HG02571 (cell line): ENCODE measurements around the gene LRRFIP1.
"Not testable (repeated sequence)": the region's sequence is repeated elsewhere in the genome, so short reads cannot be mapped to it uniquely, and the experiment has no call there.

Experiments used
- ATAC-seq: cut with Tn5 transposase; IDR thresholded peaks from one replicate; pipeline ENCODE4 v1.9.1; 2021; ENCODE audit warnings: mild to moderate bottlenecking, moderate library complexity; ENCODE audit not compliant: unreplicated experiment

The LRRFIP1 gene

DNA sequence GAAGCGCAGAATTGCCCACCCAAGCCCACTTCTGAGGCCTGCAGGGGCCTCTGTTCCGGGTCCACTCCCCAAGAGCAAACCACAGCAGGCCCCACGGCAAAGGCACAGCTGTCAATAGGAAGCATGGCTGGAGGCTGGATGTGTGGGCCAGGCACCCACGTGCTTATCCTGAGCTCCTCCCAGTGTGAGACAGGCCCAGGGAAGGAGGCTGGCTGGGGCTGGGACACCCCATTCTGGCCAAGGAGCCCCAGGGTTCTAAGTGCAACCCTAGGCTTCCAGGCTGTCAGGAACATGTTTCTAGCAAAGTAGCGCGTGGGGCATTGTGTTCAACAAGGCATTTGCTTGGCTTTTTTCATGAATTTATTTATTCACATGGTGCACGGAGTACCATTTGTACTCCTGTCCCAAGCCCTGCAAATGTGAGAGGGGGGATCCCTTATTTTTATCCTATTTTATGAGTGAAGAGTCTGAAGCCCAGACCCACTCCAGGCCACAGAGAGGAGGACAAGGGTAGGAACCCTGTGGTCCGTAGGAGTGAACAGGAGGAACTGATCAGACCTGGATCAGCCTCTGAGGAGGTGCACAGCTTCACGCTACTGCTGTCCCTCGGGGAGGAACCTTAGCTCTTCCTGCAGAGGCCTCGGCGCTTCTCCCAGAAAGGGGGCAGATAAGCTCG, 30.7 kb upstream of the LRRFIP1 start:
- no peak for ATAC-seq

DNA sequence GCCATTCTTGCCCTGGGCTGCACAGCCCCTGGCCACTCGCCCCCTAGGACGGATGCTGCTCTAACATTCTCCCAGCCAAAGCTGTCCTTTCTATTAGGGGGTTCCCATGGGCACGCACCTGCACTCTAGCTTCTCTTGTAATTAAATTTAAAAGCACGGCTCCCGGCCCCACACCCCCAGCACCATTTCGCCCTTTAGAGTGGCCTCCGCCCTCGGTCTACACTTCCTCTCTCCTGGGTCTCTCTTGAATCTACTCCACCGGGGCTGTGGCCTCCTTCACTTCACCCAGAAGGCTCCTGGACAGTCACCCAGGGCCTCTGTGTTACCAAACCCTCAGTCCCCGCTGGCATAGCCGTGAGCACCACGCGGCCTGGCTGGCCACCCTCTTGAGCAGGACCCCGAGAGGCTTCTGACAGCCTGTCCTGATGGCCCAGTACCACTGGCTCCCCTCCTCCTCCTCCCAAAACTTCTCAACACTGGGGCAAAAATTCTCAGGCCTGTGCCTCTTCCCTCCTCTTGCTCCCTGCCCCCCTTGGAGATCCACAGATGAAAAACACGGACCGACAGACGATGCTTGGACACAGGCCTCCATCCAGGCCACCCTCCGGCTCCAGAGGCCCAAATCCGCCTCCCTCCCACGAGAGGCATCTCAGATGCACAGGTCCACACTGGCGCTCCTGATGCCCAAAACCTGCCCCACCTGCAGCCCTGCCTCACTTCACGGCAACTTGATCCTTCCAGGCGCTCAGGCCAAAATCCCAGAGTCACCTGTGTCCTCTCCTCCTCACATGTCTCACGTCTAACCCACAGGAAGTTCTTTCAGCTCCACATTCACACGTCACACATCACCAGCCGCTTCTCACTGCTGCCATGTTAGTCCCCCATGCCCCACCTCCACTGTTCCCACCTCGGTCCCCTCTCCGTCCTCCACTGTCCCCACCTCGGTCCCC, 29.9 kb upstream of the LRRFIP1 start:
- no peak for ATAC-seq

DNA sequence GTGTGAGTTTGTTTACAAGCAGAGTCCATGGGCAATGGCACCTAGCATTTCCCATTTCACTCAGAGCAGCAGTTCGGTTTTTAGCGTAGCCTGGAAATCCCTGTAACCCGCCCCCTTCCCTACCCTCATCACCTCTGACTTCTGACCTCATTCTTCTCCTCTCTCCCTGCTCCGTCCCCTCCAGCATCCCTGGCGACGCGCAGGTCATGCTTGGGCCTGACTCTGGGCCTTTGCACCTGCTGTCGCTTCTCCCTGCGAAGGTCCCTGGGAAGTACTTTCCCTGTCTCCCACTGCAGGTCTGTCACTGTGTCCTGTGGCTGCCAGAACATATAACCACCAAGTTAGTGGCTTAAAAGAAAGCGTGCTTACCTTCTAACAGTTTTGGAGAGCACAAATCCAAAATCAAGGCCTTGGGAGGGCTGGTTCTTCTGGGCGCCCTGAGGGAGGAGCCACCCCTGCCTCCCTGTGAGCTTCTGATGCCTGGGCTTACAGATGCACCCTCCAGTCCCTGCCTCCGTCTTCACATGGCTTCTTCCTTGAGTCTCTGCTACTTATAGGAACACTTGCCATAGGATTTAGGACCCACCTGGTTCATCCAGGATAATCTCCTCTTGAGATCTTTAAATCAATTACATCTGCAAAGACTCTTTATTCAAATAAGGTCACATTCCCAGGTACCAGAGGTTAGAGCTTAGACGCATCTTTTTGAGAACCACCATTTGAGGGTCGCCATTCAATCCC, 28.7 kb upstream of the LRRFIP1 start:
- ATAC-seq, result no peak

DNA sequence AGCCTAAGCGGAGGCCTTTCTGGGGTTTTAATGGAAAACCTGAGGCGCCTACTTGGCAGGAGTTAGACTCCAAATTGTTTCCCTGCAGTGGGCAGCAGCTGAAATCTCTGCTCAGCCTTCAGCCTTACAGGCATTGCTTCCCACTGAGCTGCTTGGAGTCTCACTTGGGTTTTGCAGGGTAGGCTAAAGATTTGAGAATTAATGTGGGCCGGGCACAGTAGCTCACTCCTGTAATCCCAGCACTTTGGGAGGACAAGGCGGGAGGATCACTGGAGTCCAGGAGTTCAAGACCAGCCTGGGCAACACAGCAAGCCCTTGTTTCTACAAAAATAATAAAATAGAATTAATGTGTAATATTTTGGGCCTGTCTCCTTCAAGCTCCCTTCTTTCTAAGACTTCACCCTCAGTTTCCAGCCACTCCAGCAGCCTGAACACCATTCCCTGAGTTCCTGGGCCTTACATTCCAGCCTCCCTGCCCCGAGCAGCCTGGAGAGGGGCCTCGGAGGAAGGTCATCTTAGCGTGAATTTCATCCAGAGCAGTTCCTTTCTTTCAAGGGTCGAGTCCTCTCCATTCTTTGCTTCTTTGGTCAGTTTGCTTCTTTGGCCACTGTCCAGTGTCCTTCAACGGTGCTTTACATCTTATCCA, 27.8 kb upstream of the LRRFIP1 start:
- no peak for ATAC-seq

DNA sequence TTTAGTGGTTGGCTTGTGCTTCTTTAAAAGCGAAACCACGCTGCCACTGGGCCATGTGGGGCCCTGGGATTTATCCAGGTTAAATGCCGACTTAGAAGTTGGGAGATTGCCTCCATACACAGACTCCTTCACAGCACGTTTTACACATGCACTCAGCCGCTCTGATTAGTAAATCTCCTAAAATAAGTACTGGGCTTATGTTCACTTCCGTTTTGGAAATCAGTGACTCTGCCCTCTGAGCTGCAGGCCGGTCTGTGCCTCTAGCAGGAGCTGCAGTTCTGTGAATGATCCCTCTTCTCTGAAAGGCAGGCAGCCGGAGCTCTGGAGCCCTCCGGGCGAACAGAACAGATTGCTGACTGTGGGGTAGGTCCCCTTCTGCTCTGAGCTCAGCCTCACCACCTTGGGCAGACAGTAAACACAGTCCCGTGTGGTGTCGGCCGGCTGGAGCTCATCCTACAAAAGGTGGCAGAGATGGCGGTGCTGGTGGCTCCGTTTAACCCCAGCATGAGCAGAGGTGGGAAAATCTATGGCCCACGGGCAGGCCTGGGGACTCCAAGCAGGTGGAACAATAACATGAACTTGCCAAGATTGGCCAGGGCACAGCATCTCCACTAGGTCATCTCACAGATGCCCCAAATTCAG, 27.1 kb upstream of the LRRFIP1 start:
- no peak for ATAC-seq

DNA sequence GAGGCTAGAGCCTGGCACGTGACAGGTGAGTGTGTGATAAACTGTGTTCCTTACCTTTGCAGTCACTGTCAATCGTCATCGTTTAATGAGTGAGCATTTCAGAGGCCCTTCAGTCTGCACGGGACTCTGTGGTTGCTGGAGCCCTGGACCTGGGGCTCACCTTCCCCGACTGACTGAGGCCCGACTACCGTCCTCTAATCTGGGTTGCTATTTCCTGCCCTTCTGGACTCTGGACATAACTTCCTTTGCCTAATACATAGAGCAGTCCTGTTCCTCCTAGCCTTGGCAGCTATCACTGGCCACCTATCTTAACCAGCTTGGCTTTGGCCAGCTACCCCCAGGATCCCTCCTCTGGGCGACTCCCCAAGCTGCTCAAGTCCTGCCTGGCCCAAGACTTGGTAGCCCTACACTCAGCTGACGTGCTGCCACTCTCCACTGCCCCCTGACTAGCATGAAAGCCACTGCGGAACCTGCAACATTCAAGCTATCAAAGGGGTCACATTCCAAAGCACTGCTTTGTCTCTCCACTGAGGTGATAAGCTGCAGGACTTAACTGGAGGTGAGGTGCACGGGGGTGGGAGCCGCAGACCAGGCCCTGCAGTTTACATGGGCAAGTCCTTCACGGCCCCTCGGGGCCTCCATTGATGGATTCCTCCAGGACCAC, 25.8 kb upstream of the LRRFIP1 start:
- ATAC-seq, result no peak

DNA sequence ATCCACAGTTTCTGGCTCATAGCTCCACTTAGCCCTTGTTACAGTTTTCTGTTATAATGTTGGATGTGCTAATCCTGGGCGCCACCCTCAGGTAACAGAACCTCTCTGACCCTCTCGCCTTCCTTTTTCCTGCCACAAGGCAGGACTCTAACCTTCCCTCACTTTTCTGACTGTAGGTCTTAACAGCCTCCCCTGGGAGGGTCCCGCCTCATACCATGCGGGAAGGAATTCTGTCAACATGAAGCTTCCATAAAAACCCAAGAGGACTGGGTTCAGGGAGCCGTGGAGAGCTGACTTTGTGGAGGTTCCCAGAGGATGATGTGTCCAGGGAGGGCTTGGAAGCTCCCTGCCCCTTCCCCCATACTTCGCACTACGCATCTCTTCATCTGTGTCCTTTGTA, 25.0 kb upstream of the LRRFIP1 start:
- ATAC-seq, result no peak

DNA sequence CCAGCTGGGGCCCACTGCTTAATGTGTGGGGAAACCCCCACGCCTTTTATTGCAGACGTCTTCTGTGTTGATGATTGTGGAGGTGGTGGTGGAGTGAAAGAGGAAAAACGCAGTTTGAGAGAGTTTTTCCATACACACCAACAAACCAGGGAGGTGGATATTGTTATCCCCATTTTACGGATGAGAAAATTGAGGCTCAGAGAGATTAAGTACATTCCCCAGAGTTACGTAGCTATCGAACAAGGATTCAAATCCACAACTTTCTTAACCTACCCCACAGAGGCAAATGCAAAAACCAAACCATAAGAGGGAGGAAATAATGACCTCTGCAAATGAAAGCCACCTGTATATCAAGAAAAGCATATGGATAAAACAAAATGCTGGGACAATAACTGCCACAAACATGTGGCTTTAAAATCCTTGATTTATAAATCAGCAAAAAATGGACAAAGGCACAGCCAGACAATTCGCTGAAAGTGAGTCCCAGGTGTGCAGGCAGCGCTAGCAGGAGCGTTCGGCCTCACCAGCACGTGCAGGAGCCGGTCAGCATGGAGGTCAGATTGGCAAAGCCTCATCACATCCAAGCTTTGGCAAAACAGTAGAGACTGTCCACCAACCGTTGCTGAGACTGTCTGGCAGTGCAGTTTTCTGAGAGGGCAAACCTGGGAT, 24.2 kb upstream of the LRRFIP1 start:
- ATAC-seq, result no peak

DNA sequence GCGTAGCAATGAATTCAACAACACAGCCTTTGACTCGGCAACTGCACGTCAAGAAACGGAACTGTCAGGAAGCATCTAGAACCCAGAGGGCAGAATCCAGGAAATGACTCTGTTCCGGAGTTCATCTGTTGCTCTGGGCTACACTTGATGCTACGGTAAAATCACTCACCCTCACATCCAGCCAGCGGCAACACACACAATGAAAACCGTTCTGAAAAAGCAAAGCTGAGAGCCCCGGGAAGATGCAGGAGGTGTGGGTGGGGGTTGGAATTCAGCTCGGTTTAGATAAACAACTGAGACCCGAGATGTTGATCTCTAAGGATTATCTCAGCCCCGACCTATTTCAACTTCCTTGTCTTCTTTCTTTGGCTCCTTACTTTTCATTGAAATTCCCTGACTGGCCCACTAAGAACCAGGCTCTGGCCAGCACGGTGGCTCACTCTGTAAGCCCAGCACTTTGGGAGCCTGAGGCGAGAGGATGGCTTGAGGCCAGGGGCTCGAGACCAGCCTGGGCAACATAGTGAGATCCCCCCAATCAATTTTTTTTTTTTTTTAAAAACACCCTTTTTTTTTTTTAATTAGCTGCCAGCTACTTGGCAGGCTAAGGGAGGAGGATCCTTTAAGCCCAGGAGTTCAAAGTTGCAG, 23.5 kb upstream of the LRRFIP1 start:
- ATAC-seq, result no peak

DNA sequence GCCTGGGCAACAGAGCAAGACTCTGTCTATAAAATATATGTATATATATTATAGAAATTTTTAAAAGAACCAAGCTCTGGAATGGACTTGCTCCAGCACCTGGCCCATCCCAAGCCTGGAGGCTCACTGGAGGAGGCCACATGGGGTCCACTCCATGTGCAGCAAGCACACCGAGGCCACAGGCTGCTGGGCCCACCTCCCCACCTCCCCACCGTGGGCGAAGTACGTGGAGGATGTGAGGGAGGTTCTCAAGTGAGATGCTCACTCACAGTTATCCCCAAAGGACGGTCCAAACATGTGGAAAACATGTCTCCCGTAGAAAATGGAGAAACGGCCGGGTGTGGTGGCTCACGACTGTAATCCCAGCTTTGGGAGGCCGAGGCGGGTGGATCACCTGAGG, 23.0 kb upstream of the LRRFIP1 start:
- no peak for ATAC-seq

DNA sequence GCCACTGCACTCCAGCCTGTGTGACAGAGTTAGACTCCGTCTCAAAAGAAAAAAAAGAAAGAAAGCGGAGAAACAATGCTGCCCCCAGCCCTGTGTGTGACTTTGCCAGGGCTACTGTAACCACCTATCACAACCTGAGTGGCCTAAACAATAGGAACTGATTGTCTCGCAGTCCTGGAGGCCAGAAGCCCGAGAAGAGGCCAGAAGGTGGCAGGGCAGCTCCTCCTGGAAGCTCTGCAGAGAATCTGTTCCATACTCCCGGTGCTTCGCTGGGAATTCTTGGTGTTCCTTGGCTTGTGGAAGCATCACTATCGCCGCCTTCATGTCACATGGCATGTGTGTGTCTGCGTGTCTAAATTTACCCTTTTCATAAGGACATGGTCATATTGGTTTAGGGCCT, 22.4 kb upstream of the LRRFIP1 start:
- no peak for ATAC-seq

DNA sequence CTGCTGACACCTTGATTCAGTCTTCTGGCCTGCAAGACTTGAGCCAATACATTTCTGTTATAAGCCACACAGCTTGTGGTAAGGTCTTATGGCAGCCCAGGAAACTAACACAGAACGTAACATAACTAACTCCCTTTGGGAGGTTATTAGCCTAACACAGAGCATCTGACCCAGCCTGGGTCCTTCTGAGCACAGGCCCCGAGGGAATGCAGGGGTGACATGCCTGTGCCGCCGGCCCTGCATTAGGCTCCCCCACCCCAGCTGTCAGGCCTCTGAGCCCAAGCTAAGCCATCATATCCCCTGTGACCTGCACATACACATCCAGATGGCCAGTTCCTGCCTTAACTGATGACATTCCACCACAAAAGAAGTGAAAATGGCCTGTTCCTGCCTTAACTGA, 20.9 kb upstream of the LRRFIP1 start:
- not testable (repeated sequence) for ATAC-seq

DNA sequence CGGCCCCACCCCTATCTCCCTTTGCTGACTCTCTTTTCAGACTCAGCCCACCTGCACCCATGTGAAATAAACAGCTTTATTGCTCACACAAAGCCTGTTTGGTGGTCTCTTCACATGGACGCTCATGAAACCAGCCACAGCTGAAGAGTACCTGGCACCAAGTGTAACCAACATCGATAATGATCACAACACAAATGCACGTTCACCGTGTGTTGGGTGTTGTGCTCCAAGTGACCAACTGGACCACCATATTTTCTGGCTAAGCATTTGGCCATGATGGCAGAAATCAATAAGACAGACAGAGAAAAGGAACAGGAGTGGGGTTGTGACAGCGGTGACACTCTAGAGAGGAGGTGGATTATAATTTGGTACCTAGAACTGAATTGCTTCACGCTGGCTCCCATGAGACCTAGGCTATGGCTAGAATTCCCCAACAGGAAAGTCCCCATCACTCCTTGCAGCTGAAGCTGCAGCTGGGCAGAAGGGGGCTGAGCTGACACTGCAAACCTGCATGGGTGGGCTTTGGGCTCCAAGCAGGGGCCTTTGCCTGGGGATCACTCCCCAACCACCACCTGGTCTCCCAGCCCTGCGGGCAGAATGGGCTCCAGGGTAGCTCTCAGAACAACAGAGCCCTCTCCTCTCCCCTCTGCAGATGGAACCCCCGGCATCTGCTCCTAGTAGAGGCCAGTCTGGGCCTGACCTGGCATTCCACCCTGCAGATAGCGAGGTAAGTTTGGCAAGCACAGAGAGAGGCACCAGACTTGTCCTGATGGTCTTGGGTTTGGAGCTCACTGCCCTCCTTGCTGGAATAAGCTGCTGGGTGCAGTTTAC, 14.6 kb upstream of the LRRFIP1 start:
- no peak for ATAC-seq

DNA sequence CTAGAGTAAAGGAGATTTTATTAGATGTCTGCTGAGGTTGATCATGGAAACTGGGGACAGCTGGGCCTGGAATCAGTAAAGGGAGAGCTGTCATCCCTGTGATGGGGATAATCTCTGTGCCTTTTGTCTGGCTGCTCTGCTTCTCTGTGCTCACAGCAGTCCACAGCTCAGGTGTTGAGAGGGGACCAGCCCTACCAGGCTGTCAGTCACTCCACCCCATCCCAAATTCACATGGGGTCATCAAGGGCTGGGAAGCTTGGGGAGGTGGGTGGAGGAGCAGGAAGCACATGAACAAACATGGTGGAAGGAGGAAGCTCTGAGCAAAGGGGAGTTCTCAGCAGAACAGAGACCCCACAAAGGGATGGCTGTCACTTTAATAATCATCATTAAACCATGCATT, 13.7 kb upstream of the LRRFIP1 start:
- no peak for ATAC-seq

DNA sequence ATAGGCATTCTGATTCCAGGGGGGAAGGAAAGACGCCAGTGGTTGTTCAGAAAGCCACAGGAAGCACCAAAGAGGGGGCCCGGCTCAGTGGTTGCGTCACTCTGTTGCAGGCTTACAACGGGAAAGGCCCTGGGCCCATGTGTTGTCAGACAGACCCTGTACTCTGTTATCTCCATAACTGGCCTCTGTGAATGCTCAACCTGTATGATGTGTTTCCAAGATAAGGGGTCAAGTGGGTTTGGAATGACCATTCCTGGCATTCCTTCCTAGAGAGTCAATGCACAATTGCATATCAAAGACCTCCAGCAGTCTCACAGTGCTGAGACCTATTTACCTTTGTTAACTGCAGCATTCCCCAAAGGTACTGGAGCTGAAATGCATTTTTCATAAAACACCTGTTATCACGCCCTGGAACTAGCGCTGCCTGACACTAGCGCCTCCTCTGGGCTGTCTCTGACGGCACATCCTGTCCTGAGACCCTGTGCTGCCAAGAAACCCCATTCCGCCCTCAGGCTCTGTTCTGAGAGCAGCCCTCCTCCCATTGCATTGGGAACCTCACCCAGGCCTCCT, 13.2 kb upstream of the LRRFIP1 start:
- ATAC-seq, result no peak

DNA sequence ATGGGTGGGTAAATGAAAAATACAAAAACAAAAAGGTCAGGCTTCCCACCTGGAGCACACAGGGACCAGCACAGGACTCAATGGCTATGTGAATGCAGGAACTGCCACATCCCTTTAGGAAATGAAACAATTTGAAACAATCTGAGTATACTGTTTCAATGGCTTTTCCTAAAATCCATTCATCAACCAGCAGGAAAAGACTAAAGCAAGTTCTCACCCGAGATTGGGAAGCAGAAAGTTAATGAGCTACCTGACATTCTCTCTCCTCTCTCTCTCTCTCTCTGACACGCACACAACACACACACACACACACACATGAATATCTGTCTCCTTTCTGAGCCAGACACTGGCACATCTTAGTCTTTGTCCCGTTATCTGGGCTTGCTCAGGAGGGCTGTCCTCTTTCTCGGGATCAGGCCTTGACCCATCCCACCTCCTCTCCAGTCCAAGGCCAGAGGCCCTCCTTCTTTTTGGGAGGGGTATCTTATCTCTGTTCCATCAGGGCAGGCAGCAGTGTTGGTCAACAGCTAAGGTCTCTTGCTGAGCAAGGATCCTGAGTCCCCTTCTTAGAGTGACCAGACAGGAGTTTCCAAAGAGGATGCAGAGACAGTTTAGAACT, 11.6 kb upstream of the LRRFIP1 start:
- no peak for ATAC-seq

DNA sequence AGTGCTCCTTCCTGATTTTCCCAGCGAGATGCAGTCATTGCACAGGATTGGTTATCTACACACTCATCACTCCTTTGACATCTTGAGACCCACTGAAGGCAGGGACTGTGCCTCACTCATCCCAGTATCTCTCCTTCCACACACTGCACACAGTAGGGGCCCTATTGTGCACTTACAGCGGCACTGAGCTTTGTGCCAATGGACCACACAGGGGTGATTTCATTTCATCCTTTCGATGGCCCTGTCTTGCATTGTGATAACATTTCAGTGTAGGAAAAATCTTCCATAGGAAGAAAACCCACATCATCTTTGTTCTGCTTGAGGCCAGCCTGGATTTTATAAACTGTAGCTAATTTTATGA, 11.0 kb upstream of the LRRFIP1 start:
- ATAC-seq, result no peak
